SH-SY5Y (cell line): ENCODE data around the gene CXCL1.

ENCODE experiments used
- GATA2 ChIP-seq: IDR thresholded peaks from 2 replicates; pipeline ENCODE4 v1.6.1; 2011; ENCODE audit warnings: mild to moderate bottlenecking, low read depth, low read length
- GATA3 ChIP-seq: IDR thresholded peaks from 2 replicates; pipeline ENCODE4 v1.6.1; 2011; ENCODE audit warnings: low read depth, mild to moderate bottlenecking, low read length, moderate library complexity

The CXCL1 gene

DNA sequence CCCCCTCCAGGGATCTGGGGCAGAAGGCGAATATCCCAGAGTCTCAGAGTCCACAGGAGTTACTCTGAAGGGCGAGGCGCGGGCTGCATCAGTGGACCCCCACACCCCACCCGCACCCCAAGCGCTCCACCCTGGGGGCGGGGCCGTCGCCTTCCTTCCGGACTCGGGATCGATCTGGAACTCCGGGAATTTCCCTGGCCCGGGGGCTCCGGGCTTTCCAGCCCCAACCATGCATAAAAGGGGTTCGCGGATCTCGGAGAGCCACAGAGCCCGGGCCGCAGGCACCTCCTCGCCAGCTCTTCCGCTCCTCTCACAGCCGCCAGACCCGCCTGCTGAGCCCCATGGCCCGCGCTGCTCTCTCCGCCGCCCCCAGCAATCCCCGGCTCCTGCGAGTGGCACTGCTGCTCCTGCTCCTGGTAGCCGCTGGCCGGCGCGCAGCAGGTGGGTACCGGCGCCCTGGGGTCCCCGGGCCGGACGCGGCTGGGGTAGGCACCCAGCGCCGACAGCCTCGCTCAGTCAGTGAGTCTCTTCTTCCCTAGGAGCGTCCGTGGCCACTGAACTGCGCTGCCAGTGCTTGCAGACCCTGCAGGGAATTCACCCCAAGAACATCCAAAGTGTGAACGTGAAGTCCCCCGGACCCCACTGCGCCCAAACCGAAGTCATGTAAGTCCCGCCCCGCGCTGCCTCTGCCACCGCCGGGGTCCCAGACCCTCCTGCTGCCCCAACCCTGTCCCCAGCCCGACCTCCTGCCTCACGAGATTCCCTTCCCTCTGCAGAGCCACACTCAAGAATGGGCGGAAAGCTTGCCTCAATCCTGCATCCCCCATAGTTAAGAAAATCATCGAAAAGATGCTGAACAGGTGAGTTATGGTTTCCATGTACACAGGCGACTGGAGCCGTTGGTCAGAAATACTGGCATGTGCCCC is at the start of gene CXCL1:
TSS of gene CXCL1 (plus strand) at position 264 of the 926 bp plus-strand sequence. CDS start at position 342, 78 bp downstream.
- TF ChIP-seq GATA3 (no peak), GATA2 (no peak)

DNA sequence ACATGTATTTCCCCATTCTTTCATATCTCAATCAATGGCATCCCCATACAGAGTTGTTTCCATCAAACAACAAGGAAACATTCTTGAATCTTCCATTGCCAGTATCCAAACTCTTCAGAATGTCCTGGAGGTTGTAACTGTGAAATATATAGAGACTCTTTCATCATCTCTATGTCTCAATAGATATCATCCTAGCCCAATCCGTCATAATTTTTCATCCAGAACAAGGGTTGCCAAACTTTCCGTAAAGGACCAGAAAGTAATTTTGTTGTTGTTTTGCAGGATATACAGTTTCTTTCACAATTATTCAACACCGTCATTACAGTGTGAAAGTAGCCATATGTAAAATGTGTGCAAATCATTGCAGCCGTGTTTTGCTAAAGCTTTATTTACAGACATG is 47.9 kb upstream of the CXCL1 start:
- TF ChIP-seq GATA2 (no peak), GATA3 (no peak)

DNA sequence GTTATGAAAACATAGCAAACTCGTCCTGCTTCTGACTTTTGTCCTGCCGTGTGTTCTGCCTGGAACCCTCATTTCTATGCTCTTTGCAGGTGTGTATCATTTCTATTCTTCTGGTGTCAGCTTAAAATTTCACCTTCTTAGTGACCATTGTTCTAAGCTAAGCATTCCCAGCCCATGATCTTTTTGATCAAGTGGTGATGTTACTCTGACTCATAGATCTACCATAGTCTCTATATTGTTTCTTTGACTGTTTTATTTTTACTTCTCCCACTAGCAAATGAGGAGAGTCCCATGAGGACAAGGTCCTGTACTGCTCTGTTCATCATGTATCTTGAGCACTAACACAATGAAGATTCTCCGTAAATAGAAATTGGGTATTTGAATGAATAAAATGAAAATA is 46.8 kb upstream of the CXCL1 start:
- TF ChIP-seq GATA2, result no peak
- TF ChIP-seq GATA3, result no peak

DNA sequence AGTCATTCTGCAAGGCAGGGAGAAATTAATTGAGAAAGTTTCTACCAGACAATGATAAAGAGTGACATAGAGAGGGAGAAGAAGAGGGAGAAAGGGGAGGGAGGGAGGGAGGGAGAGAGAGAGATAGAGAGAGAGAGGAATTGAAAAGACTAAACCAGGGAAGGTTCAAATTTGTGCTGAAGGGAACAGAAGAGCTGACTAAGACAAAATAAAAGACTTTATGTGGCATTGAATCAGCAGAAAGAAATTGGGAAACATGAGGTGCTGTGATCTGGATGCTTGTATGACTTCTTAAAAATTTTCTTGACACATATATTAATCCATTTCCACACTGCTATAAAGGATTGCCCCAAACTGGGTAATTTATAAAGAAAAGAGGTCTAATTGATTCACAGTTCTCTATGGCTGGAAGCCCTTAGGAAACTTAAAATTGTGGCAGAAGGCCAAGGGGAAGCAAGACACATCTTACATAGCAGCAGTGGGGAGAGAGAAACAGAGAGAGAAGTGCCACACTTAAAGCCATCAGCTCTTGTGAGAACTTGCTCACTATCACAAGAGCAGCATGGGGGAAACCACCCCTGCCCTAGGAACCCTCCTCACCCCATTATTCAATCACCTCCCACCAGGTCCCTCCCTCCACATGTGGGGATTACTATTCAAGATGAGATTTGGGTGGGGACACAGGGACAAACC is 46.2 kb upstream of the CXCL1 start:
- TF ChIP-seq GATA3 (no peak), GATA2 (no peak)

DNA sequence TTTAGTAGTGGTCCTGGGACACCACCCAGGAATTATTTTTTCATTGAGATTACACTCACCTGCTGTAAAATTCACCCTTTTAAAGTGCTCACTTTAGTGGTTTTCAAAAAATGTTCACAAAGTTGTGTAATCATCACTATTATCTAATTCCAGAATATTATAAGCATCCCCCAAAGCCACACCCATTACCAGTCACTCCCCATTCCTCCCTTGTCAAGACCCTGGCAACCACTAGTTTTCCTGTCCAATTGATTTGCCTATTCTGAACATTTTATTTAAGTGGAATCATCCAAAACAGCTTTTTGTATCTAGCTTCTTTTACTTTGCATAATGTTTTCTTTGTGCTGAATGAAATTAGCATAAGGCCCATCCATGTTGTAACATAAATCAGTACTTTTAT is 45.4 kb upstream of the CXCL1 start:
- TF ChIP-seq GATA2 (no peak), GATA3 (no peak)

DNA sequence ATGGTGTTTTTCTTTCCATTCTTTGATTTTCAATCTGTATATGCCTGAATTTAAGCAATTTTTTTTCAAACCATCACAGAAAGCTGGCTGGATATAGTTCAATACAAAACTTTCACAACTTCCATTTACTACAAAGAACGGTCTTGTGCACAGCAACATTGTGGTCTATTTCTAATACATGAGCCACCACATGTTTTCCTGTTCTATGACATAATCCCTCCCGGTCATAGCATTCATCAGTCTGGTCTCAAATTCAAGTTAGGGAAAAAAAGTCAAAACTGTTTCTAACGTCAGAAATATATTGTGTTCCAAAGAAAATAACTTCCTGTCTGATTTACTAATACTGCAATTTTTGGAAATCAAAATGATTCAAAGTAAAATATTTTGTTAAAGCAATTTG is 40.2 kb upstream of the CXCL1 start:
- TF ChIP-seq GATA3, result no peak
- no peak for TF ChIP-seq GATA2

DNA sequence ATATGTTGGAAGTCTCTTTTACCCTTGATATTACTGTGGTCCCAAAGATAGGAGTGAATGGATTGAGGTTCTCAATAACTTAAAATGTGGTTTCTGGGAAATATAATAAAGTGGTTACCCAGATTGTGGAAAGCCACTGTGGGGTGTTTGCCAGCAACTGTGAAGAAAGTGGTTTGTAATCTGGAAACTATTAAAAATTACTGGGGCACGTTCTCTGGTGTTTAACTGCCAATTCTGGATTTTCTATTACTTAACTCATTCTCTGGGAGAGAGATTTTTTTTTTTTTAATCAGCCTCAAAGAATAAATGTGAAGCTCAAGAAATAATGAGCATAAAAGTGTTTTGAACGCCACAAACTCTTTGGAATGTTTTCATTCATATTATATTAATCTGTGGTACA is 37.6 kb upstream of the CXCL1 start:
- TF ChIP-seq GATA3 (no peak), GATA2 (no peak)

DNA sequence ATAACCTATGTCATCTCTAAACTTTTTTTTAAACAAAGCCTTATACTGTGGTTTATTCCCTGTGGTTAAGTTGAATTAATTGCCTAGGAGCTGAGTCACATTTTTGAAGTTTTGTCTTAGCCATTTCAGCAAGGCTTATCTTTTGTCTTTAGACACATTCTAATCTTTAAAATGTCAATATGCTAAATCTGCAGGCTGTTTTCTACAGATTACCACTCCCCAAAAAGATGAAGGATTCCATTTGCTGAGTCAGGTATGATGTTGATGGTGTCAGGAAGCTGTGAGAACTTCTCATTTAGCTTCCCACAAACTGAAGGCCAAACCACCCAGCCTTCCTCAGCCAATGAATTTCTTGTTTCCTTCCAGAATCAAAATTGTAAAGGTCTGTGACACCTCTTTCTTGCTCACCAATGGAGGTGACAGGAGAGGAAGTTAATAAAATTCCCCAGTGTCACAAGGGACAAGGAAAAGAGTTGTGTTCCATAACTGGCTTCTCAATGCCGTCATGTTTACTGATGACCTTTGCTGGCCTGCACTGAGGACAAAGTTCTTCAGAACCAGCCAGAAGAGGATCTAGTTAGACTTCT is 36.4 kb upstream of the CXCL1 start:
- no peak for TF ChIP-seq GATA2
- no peak for TF ChIP-seq GATA3

DNA sequence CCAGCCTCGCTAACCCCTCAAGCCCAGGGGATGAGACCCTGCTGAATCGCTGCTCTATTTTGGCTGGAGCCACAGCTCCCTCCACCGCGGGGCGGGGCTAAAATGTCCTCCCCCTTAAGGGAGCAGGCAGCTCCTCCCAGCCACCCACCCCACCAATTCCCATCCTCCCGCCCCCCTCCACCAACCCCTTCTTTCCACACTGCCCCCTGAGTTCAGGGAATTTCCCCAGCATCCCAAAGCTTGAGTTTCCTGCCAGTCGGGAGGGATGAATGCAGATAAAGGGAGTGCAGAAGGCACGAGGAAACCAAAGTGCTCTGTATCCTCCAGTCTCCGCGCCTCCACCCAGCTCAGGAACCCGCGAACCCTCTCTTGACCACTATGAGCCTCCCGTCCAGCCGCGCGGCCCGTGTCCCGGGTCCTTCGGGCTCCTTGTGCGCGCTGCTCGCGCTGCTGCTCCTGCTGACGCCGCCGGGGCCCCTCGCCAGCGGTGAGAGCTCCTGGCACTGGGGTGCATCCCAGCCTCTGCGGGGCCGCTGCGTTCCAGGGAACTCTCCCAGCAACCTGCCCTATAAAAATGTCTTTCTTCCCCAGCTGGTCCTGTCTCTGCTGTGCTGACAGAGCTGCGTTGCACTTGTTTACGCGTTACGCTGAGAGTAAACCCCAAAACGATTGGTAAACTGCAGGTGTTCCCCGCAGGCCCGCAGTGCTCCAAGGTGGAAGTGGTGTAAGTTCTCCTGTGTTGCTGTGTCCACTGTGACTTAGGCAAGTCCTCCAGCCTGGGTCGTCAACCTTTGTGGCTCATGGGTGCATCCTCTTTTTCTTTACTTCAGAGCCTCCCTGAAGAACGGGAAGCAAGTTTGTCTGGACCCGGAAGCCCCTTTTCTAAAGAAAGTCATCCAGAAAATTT is 32.6 kb upstream of the CXCL1 start, which contains the start of gene CXCL6:
TSS of gene CXCL6 (plus strand) at position 306 of the 907 bp plus-strand sequence. CDS start at position 379, 73 bp downstream.
- TF ChIP-seq GATA3 (no peak), GATA2 (no peak)

DNA sequence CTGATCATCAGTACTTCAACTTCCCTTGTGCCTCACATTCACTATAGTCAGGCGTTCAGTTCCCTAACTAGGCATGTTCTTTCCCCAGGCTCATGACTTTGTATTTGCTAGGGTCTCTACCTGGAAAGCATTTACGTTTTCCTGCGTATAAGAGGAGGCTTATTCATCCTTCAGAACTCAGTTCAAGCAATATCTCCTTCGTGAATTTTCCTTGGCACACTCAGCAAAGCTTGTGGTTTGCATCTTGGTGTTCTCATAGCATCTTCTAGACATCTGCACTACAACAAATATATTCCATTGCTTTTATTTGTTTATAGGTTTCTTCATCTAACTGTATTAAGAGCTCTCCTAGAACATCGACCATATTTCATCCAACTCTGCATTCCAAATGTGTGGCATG is 30.1 kb upstream of the CXCL1 start:
- no peak for TF ChIP-seq GATA3
- TF ChIP-seq GATA2, result no peak

DNA sequence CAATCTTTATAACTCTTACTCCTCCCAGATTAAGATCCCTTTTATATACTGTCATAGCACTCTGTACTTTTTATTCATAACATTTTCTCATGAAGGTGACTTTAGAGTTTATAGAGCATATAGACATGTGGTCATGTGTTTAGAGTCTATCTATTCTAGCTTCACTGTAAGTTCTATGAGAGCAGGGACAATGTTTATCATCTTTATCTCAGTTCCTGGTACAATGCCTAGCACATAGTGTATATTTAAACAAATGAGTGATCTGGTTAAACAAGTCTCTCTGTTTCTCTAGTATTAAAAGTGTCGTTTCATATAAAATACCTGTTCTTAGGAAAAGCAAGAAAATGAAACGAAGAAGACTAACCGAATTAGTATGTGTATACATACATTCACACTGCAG is 29.5 kb upstream of the CXCL1 start:
- TF ChIP-seq GATA2 (no peak), GATA3 (no peak)

DNA sequence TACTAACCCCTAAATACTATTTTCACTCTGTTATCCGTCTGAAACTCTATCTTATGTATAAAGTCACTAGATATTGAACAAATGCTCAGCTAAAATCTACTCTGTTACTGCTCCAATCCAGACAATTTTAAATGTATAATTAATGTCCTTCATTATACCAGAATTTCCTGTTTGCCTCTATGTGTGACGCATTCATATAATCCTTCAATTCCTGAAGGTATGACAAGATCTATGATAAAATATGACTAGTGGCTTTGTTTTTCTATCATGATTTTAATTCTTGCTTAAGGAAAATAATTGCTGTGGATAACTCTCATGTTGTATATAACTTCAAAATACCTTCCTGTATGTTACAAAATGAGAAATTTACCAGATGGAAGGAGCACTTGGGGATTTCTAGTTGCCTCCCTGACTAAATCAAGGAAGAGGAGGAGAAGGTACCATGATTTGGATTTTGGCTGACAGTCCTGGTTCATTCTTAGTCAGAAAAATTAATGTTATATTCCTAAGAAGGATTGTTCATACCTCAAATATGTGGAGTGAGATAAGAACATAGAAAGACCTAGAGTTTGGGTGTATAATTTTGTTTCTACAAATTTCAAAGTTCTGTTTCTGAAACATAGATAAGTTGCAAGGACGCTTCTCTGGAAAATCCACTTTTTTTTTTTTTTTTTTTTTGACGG is 27.8 kb upstream of the CXCL1 start:
- TF ChIP-seq GATA2 (no peak), GATA3 (no peak)

DNA sequence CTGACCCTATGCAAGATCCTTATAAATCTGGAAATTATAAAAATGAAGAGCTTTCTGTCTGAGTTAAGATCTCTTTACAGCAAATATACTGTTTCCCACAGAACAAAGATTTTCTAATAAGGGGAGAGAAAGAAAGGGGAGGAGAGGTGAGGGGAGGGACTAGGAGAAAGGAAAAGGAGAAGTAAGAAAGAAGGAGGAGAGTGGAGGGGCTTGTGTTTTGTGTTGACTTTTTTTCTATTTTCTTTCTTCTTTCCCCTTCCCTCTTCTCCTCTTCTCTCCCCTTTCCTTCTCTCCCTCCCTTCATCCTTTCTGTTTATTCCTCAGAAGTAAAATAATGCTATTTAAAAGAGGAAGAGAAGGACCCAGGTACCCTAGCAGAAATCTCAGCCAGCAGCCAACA is 26.5 kb upstream of the CXCL1 start:
- TF ChIP-seq GATA2 (no peak), GATA3 (no peak)
